Measurements from ENCODE around the gene LMF2. TPM values are rescaled to one million over a fixed set of nuclear protein-coding genes. Genes with fewer than 3 reads are reported as not detected.

Gene LMF2
- total RNA-seq, 3 donors from 2014 or later, result 35.7 to 54.9 (median 39.5) TPM

GRCh38 chr22:50479721-50480120, 27.8 kb downstream of the LMF2 start:
- intact Hi-C loops (cut with DNase I; ENCODE audit: low total_unique reads), result no loop called here
- Histone ChIP-seq H3K4me1 (peaks cover 4 to 10% of the 10 kb centered on the region in 2 donors), H3K27me3 (peaks cover 8 to 16% of the 10 kb centered on the region in 2 donors), H3K27ac (no peak overlapping the region), H3K4me3 (no peak overlapping the region), H3K9me3 (no peaks in the 10 kb centered on the region), H3K36me3 (no peaks in the 10 kb centered on the region)
- no peak for DNase-seq (ENCODE audit: low spot score in 2 of 2)
- no peak for TF ChIP-seq POLR2A (IDR thresholded peaks at IDR 0.05)
- TF ChIP-seq CTCF (IDR thresholded peaks at IDR 0.05), result no peak
- no peak for TF ChIP-seq POLR2AphosphoS5 (IDR thresholded peaks at IDR 0.05)

- TF ChIP-seq POLR2AphosphoS5 (IDR thresholded peaks at IDR 0.05), result no peak
- TF ChIP-seq POLR2A (IDR thresholded peaks at IDR 0.05), result no peak
- TF ChIP-seq CTCF (IDR thresholded peaks at IDR 0.05), result no peak
- H3K9me3 ChIP-seq, result no peaks in the 10 kb centered on the region
- no peak overlapping the region for H3K27ac ChIP-seq
- H3K4me3 ChIP-seq, result no peak overlapping the region
- peaks cover 12 to 14% of the 10 kb centered on the region in 2 donors for H3K4me1 ChIP-seq
- intact Hi-C loops (cut with DNase I; ENCODE audit: low total_unique reads), result no loop called here
- no peak for DNase-seq (ENCODE audit: low spot score in 2 of 2)
- peaks cover 8 to 12% of the 10 kb centered on the region in 2 donors for H3K27me3 ChIP-seq
- H3K36me3 ChIP-seq, result no peaks in the 10 kb centered on the region
Observed at GRCh38 chr22:50477923-50478322, 29.6 kb downstream of the LMF2 start.

GRCh38 chr22:50476868-50477267, 30.6 kb downstream of the LMF2 start:
- no peaks in the 10 kb centered on the region for H3K36me3 ChIP-seq
- H3K4me1 ChIP-seq, result peaks cover 15 to 21% of the 10 kb centered on the region in 2 donors
- no peak for TF ChIP-seq CTCF (IDR thresholded peaks at IDR 0.05)
- TF ChIP-seq POLR2A (IDR thresholded peaks at IDR 0.05), result no peak
- TF ChIP-seq POLR2AphosphoS5 (IDR thresholded peaks at IDR 0.05), result no peak
- H3K27ac ChIP-seq, result no peak overlapping the region
- intact Hi-C loops (cut with DNase I; ENCODE audit: low total_unique reads), result no loop called here
- H3K27me3 ChIP-seq, result peaks cover 6 to 8% of the 10 kb centered on the region in 2 donors
- no peak overlapping the region for H3K4me3 ChIP-seq
- no peaks in the 10 kb centered on the region for H3K9me3 ChIP-seq
- no peak for DNase-seq (ENCODE audit: low spot score in 2 of 2)

- no peaks in the 10 kb centered on the region for H3K27me3 ChIP-seq
- H3K4me1 ChIP-seq, result peaks cover 7 to 30% of the 10 kb centered on the region in 2 donors
- no peak overlapping the region for H3K27ac ChIP-seq
- no peak for DNase-seq (ENCODE audit: low spot score in 2 of 2)
- H3K9me3 ChIP-seq, result no peaks in the 10 kb centered on the region
- intact Hi-C loops (cut with DNase I; ENCODE audit: low total_unique reads), result no loop called here
- H3K4me3 ChIP-seq, result peak overlapping the region; percentile 74 to 89 (median 86)
- no peaks in the 10 kb centered on the region for H3K36me3 ChIP-seq
- TF ChIP-seq POLR2AphosphoS5 (IDR thresholded peaks at IDR 0.05), result no peak
- no peak for TF ChIP-seq CTCF (IDR thresholded peaks at IDR 0.05)
- no peak for TF ChIP-seq POLR2A (IDR thresholded peaks at IDR 0.05)
Observed at GRCh38 chr22:50475652-50476002, 31.9 kb downstream of the LMF2 start.

GRCh38 chr22:50474710-50475651, 32.5 kb downstream of the LMF2 start, which contains the start of gene SBF1:
TSS of gene SBF1 (minus strand) at chr22:50475035. CDS start at chr22:50474840, 195 bp downstream.
- TF ChIP-seq CTCF (IDR thresholded peaks at IDR 0.05) (no peak), POLR2A (IDR thresholded peaks at IDR 0.05) (no peak), POLR2AphosphoS5 (IDR thresholded peaks at IDR 0.05) (peak in 1 of 3 donors; percentile 52)
- peaks cover 13 to 37% of the 10 kb centered on the region in 2 donors for H3K4me1 ChIP-seq
- peak within 1 kb of the TSS; percentile 74 to 89 (median 86) for H3K4me3 ChIP-seq
- peak within 1 kb of the TSS; percentile 86 to 89 for H3K27ac ChIP-seq
- peak; percentile 88 for DNase-seq (ENCODE audit: low spot score in 2 of 2)
- no peaks in the 10 kb centered on the region for H3K27me3 ChIP-seq
- no peaks in the 10 kb centered on the region for H3K36me3 ChIP-seq
- no peaks in the 10 kb centered on the region for H3K9me3 ChIP-seq
- intact Hi-C loops (cut with DNase I; ENCODE audit: low total_unique reads), result no loop called here

Measured in breast epithelium (tissue), 4 donors.